GM19193 (cell line): Measurements from ENCODE around the gene TSHZ3.

ENCODE experiments used
- POLR2A ChIP-seq: IDR thresholded peaks from 4 replicates; pipeline ENCODE4 v1.6.1; 2011; ENCODE audit not compliant: insufficient read depth, insufficient read length; ENCODE audit errors: extremely low read depth

TSHZ3 gene

DNA sequence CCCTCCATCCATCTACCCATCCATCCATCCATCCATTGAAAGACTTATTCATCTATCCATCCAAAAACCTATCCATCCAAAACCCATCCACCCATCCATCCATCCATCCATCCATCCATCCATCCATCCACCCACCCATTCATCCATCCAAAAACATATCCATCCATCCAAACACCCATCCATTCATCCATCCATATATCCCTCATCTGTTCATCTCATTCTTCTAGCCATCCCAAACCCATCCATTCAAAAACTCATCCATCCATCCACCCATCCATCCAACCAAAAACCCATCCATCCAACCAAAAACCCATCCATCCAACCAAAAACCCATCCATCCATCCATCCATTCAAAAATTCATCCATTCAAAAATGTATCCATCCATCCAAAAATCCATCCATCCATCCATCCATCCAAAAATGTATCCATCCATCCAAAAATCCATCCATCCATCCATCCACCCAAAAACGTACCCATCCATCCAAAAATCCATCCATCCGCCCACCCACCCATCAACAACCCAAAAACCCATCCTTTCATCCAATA lies 56.5 kb downstream of the TSHZ3 start:
- no peak for TF ChIP-seq POLR2A

DNA sequence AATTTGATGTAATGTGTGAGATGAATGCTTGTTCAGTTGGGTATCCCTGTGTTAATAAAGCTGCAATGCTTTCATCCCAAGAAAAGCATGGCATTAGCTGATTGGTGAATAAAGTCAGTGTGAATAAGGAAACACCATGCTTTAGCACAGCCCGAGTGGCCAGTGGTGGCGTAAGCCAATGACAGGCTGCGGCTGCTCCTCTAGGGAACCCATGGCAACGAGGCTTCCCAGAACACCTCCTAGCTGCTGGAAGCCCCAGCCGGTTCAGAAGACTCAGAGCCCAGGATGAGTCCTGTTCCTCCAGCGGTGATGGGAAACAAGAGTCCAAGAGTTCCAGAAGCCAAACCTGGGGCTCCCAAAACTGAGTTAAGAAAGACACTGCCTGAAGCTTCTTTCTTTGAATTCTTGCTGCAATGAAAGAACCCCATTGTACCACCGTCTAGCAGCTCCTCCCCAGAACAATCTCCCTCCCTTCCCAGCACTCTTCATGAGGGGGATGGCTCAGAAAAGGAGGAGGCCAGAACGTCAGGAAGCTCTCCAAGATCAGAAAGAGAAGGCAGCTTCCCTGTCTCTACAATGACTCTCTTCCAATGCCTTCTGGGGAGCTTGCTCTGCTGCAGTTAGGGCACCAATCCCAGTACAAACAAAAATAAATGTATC lies 58.2 kb downstream of the TSHZ3 start:
- TF ChIP-seq POLR2A = no peak

DNA sequence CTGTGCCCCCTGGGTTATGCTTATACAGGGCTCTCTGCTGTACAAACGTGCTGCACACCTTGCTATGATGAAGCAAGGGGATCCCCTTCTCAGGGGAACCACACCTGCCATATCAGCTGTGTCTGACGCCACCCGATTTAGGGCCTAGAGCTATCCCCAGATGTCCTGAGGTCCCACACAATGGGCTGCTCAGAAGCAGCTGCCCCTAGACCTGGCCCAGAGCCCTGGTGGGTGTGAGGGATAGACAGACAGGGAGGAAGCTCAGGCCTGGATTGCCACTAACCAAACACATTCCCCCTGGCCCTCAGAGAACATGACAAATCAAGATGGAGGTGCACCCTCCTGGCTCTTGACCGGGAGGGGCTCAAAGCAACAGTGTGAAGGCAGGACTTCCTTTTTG lies 59.3 kb downstream of the TSHZ3 start:
- no peak for TF ChIP-seq POLR2A

DNA sequence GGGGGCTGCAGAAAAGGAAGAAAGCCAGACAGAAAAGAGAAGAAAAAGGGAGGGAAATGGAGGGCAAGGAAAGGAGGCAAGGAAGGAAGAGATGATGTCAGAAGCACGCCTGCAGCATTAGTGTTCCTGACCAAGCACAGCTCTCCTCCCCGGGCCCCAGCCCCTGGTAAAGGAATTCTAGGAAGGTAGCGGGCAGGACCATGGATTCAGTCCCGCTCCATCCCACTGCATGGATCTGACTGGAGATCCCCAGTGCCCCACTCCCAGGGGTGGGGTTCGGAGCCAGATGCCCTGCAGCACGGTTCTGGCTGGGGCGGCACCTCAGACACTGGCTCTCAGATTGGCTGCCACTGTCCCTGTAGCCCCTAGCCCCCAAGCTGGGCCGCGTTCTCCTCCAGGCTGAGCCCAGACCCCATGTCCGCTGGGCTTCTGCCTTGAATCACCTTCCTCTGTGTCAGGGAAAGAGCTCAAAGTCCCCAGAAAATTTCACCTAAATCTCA lies 59.8 kb downstream of the TSHZ3 start:
- TF ChIP-seq POLR2A = no peak

DNA sequence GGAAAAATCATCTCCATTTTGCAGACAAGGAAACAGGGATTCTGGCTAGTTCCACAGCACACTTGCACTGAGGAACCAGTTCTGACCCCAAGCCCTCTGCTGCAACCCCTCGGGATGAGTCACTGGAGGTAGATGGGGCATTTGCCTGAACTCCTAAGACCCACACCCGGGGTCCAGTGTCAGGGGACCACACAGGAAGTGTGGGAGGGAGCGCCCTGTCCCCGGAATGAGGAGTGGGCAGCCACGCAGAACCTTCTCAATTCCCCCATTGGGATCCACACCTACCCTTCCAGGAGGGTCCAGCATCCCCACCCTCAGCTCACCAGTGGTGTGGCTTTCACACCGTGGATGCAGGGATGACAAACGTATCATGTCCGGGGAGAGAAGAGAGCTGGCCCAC lies 62.7 kb downstream of the TSHZ3 start:
- no peak for TF ChIP-seq POLR2A

DNA sequence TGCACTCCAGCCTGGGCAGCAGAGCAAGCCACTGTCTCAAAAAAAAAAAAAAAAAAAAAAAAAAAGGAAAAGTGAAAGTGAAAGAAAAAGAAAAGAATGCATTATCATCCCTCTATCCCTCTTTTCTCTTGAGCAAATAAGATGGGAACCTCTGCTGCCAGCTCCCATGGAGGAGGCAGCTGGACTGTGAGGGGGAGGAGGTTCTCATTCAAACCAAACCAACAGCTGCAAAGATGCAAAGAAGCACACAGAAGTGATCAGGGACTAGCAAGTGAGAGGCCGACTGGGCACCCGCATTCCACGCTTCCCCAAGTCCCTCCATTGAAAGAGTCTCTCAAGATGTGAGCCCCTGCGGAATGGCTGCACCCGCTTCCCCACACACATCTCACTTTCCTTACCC lies 63.5 kb downstream of the TSHZ3 start:
- TF ChIP-seq POLR2A = no peak

DNA sequence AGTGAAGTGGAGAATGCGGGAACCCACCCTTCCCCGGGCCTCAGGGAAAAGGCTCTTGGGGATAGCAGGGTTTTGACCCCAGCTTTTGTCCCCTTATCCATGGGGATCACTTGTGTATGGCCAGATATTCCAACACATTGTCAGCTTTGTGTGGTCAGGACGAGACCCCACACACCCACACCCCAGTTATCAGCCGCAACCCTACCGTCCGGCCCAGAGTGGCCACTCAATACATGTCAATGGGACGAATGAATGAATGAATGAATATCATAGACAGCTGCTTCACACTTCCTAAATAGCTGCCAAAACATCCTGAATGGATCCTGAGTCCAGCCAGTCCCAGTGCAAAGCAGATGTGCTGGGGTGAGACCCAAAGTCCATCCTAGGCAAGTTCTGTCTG lies 64.6 kb downstream of the TSHZ3 start:
- TF ChIP-seq POLR2A = no peak

DNA sequence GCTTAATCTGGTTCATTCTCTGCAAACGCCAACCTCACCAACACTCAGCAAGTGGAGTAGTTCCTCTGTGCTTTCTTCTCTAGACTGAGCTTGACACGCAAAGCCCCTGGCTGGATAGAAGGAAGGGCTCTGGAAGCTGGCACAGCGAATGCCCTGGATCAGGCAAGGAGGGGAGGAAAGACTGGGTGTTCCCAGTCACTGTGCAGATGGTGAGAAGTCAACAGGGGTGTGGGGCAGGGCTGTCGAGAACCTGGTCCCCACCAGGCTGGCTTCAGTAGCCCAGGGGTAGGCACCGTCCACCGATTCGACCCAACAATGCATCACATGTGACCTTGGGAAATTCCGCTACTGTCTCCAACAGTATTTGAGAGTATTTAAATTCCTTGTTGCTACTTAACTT lies 65.5 kb downstream of the TSHZ3 start:
- TF ChIP-seq POLR2A = no peak

DNA sequence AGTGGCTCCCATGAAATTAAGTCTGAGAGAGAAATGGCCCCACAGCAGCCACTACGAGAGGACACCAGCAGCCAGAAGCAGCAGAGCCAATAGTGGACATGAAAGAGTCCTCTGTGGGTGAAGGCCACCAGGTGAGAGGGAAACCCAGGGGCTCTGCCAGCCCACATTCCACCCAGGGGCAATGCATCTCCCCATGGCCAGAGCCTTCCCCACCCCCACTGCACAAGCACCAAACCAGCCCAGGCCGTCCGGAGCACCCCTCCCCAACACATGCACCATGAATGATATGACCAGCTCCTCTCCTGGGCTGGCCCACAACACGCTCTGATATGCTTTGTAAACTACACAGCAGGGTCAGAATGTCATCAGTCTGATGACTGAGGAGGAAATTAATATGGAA lies 66.9 kb downstream of the TSHZ3 start:
- TF ChIP-seq POLR2A = no peak

DNA sequence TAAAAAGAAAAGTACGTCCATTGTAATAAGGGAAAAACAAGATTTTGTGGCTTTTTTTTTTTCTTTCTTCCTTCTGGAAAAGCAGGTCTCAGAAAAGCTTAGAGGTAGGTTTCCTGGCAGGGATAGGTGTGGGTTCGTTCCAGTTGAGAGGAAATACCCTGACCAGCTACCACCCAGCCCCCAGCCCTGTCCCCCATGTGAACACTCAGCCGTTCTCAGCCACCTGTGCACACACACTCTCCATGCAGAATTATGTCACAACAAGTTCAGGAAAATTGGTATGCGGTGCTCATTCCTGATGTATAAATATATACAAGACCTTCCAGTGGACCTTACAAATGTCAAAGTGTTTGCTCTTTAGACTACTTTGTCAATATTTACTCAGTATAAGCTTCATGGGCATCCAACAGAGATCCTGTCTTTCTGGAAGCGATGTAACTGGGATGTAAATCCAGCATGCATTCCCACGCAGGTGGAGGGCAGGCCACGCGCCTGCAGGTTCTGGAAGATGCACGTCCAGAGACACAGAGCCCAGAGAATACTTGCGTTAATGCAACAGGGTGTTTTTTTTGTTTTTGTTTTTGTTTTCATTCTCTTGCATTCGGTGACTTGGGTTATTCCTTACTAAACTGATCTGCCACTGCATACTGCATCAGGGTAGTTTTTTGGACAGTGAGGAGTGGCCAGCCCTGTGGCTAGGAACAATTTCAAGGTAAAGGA lies 68.8 kb downstream of the TSHZ3 start:
- no peak for TF ChIP-seq POLR2A

DNA sequence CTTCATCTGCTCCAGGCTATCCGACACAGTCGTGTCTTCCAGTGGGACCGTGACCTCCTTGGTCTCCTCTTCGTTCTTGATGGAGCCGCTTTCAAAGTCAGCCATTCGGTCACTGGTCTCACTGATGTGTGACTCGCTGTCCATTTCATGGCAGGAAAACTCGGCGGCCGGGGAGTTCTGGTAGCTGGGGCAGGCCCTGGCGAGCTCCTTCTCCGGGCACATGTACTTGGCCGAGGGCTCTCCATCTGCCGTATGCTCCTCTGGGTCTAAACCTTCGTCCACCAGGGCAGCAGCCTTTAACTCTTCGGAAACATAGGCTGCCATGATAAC lies 69.8 kb downstream of the TSHZ3 start:
- TF ChIP-seq POLR2A = no peak

DNA sequence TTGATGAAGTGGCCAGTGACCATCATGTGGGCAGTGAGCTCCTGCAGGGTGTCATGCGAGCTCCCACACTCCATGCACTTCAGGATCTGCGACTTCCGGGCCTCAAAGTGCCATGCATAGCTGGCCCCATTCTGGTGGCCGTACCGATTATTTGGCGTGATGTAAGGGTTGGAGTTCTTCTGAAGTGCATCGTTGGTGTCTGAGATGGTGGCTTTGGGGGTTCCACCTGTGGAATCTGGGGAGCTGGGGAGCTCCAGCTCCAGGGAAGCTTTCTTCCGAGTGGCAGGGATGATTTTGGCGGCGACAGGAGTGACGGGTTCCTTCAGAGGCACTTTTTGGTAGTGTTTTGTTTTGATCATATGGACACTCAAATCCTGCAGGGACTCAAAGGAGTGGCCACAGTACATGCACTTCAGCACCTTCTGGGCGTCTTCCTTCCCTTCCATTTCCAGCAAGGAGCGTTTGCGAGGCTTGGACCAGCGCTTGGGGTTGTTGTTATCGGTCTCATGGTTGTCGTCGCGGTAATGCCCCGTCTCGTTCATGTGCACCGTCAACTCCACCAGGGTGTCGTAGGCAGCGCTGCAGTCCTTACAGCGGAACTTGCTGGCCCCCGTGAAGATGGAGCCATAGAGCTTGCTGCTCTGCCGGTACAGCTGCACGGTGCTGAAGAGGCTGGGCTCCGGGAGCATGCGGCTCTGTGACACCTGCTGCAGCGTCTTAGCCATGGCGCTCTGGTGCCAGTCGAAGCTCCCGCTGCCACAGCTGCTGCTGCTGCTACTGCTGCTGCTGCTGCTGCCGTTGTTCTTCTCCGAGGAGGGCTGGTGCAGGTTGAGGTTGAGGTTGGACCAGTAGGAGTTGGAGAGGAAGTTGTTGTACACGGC lies 70.4 kb downstream of the TSHZ3 start:
- no peak for TF ChIP-seq POLR2A

DNA sequence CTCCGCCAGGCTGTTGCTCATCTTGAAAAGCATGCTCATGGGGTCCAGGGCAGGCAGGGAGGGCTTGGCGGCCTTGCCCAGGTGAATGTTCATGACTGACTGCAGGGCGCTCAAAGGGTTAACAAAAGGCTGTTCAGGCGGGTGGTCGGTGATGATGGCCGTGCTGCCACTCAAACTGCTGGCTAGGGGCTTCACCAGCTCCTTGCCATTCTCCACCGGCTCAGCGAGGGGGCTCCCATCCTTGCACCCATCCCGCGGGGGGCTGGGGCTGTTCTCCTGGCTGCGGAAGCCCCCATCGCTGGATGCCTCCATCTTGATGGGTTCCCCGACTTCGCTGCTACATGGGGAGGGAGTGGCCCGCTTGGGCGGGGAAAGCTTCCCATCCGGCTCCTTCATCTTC lies 71.7 kb downstream of the TSHZ3 start:
- no peak for TF ChIP-seq POLR2A

DNA sequence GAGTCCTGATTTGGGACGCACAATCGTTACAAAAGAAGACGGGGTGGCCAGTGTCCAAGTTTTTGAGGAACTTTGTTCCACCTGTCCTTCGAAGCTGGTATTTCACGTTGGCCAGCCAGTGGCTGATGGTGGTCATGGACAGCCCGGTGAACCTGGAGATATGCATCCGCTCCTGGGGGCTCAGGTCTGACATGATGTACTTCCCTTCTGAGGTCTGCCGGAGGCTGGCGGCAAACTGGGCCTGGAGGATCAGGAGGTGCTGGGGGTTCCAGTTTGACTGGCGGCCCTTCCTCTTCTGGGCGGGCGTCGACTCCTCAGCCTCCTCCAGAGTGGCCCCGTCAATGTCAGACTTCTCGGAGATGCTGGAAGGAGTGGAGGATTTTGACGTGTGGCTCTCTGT lies 72.4 kb downstream of the TSHZ3 start:
- no peak for TF ChIP-seq POLR2A

DNA sequence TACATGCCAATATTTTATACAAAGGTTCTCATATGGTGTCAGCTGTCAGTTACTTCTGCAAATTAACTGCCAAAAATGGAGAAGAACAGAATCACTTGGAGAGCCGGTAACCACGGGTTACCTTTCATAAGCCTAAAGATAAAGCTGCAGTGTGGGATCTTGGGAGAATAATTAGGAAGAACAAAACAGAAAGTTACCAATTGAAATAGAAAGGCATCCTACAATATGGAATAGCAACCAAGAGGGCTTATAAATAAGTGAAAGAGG lies 74.2 kb downstream of the TSHZ3 start:
- TF ChIP-seq POLR2A = no peak

DNA sequence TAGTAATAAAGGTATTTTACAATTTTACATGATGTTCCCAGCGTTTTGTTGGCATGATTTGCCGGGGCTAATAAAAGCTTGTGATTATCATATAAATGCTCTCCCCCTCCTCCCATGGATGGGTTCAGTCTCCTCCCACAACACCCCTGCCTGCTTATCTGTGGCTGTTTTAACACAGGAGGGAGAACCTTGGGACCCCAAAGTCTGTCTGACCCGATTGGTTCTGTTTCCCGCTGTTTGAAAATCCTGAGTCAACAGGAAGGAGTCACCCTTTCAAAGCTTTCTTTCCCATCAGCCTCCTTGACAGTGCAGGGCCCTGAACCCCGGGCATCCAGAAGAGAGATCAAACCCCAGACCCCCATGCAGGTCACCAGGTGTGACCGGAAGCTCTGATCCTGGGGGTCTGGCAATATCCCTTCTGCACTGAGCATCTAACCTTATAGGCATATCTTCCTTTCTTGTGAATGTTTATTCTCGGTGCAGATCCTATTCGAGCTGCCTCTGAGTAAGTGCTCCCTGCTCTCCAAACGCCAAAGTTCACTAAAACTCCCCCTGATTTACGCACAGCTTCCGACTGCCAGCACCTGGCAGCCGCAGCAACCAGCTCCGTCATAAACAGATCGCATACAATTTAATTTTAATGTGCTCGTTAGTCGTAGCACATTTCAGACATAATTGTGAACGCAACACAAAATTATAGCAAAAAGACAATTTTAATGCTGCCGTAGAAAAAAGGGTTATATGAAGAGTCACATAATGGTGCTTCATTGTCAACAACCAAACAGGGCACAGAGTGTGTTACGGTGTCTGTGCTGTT lies 74.8 kb downstream of the TSHZ3 start:
- TF ChIP-seq POLR2A = no peak
